Spinal cord (tissue), 10 donors: Measurements from ENCODE around the gene CTIF. TPM values are rescaled to one million over a fixed set of nuclear protein-coding genes. Genes with fewer than 3 reads are reported as not detected.

Experiments
- DNase-seq, 6 donors: peaks; one replicate each; pipeline versions ENCODE4 v3.0.0 to v3.0.0-alpha.2; 2013 to 2015; ENCODE audit warnings: low spot score in 6 of 6, low read depth in 4 of 6
- H3K27ac ChIP-seq: one replicate; pipeline ENCODE4 v1.5.1; 2013; ENCODE audit warnings: low read depth, low read length, control low read depth
- H3K27me3 ChIP-seq: one replicate; pipeline ENCODE4 v1.6.1; 2013; ENCODE audit warnings: low read length; ENCODE audit not compliant: control insufficient read depth, insufficient read depth
- H3K36me3 ChIP-seq: one replicate; pipeline ENCODE4 v1.6.1; 2013; ENCODE audit warnings: low read length; ENCODE audit not compliant: control insufficient read depth, insufficient read depth
- H3K4me1 ChIP-seq: one replicate; pipeline ENCODE4 v1.6.1; 2013; ENCODE audit warnings: low read length; ENCODE audit not compliant: control insufficient read depth, insufficient read depth
- H3K4me3 ChIP-seq: one replicate; pipeline ENCODE4 v1.5.1; 2013; ENCODE audit warnings: low read depth, low read length, control low read depth
- H3K9me3 ChIP-seq: one replicate; pipeline ENCODE4 v1.6.1; 2013; ENCODE audit warnings: low read length; ENCODE audit not compliant: control insufficient read depth, insufficient read depth
- WGBS: methylation state at CpG from one replicate; pipeline ENCODE4 v1.1.5; 2013; ENCODE audit warnings: missing lambda C conversion rate; ENCODE audit not compliant: insufficient coverage; 5-methylcytosine and 5-hydroxymethylcytosine counted together
- polyA plus RNA-seq, 2 donors: library from polyadenylated mRNA; unstranded; fragments of 120-200 nt; gene quantifications; one replicate each; pipeline ENCODE4 v1.2.1, GENCODE V29; 2013; ENCODE audit not compliant: insufficient read length in 2 of 2
- total RNA-seq, 2 donors: library from RNA; depleted of rRNA in 1 of 2; stranded (reverse); fragments of 120-200 nt in 1 of 2; fragments of >200 nt in 1 of 2; gene quantifications; one replicate each; pipeline versions ENCODE4 v1.2.3 to v1.2.4, GENCODE V29; 2013 to 2014
- donor health status: healthy.

Gene CTIF
- total and polyA plus RNA-seq, 4 donors = 32.5 to 106 (median 72.6) TPM

- H3K4me1 ChIP-seq = peaks cover 3% of the 10 kb centered on the region
- no peak for DNase-seq
- H3K36me3 ChIP-seq = peaks cover 15% of the 10 kb centered on the region
- 0% methylated on average over 1 of the region's 2 CpGs for WGBS
- H3K27me3 ChIP-seq = no peaks in the 10 kb centered on the region
- H3K4me3 ChIP-seq = no peak overlapping the region
- H3K9me3 ChIP-seq = no peaks in the 10 kb centered on the region
- H3K27ac ChIP-seq = no peak overlapping the region
Measured at GRCh38 chr18:48558248-48558647, 19.4 kb downstream of the CTIF start.

- Histone ChIP-seq H3K9me3 (no peaks in the 10 kb centered on the region), H3K4me1 (peaks cover 3% of the 10 kb centered on the region), H3K27me3 (no peaks in the 10 kb centered on the region), H3K36me3 (peaks cover 2% of the 10 kb centered on the region), H3K4me3 (no peak overlapping the region), H3K27ac (no peak overlapping the region)
- WGBS = 94% methylated on average over 3 of the region's 7 CpGs
- DNase-seq = no peak
Measured at GRCh38 chr18:48560491-48560890, 21.7 kb downstream of the CTIF start.

GRCh38 chr18:48562075-48562474 lies 23.2 kb downstream of the CTIF start:
- Histone ChIP-seq H3K9me3 (no peaks in the 10 kb centered on the region), H3K27ac (no peak overlapping the region), H3K27me3 (no peaks in the 10 kb centered on the region), H3K4me1 (peaks cover 3% of the 10 kb centered on the region), H3K36me3 (no peaks in the 10 kb centered on the region), H3K4me3 (no peak overlapping the region)
- no peak for DNase-seq

GRCh38 chr18:48563027-48563426 lies 24.2 kb downstream of the CTIF start:
- DNase-seq = no peak
- Histone ChIP-seq H3K9me3 (no peaks in the 10 kb centered on the region), H3K4me1 (no peaks in the 10 kb centered on the region), H3K36me3 (no peaks in the 10 kb centered on the region), H3K4me3 (no peak overlapping the region), H3K27ac (no peak overlapping the region), H3K27me3 (no peaks in the 10 kb centered on the region)
- WGBS = 90% methylated on average over 2 of the region's 2 CpGs

- no peak overlapping the region for H3K27ac ChIP-seq
- H3K4me3 ChIP-seq = no peak overlapping the region
- 83% methylated on average over 6 of the region's 8 CpGs for WGBS
- no peaks in the 10 kb centered on the region for H3K27me3 ChIP-seq
- no peaks in the 10 kb centered on the region for H3K36me3 ChIP-seq
- DNase-seq = no peak
- no peaks in the 10 kb centered on the region for H3K9me3 ChIP-seq
- no peaks in the 10 kb centered on the region for H3K4me1 ChIP-seq
Measured at GRCh38 chr18:48564139-48564538, 25.3 kb downstream of the CTIF start.

GRCh38 chr18:48565105-48565504 lies 26.3 kb downstream of the CTIF start:
- DNase-seq = no peak
- Histone ChIP-seq H3K27ac (no peak overlapping the region), H3K27me3 (no peaks in the 10 kb centered on the region), H3K4me1 (peaks cover 5% of the 10 kb centered on the region), H3K4me3 (no peak overlapping the region), H3K36me3 (no peaks in the 10 kb centered on the region), H3K9me3 (no peaks in the 10 kb centered on the region)
- 68% methylated on average over 6 of the region's 10 CpGs for WGBS

GRCh38 chr18:48566589-48566988 lies 27.8 kb downstream of the CTIF start:
- no peaks in the 10 kb centered on the region for H3K9me3 ChIP-seq
- 90% methylated on average over 1 of the region's 1 CpG for WGBS
- no peak overlapping the region for H3K27ac ChIP-seq
- no peak for DNase-seq
- no peaks in the 10 kb centered on the region for H3K27me3 ChIP-seq
- no peak overlapping the region for H3K4me3 ChIP-seq
- peaks cover 9% of the 10 kb centered on the region for H3K4me1 ChIP-seq
- no peaks in the 10 kb centered on the region for H3K36me3 ChIP-seq

GRCh38 chr18:48567388-48567787 lies 28.6 kb downstream of the CTIF start:
- 77% methylated on average over 3 of the region's 3 CpGs for WGBS
- Histone ChIP-seq H3K27ac (no peak overlapping the region), H3K36me3 (no peaks in the 10 kb centered on the region), H3K9me3 (no peaks in the 10 kb centered on the region), H3K27me3 (no peaks in the 10 kb centered on the region), H3K4me1 (peaks cover 12% of the 10 kb centered on the region), H3K4me3 (no peak overlapping the region)
- DNase-seq = no peak

GRCh38 chr18:48569139-48569914 lies 30.5 kb downstream of the CTIF start:
- DNase-seq = no peak
- H3K4me1 ChIP-seq = peaks cover 27% of the 10 kb centered on the region
- no peak overlapping the region for H3K27ac ChIP-seq
- WGBS = 85% methylated on average over 5 of the region's 9 CpGs
- H3K4me3 ChIP-seq = no peak overlapping the region
- no peaks in the 10 kb centered on the region for H3K27me3 ChIP-seq
- no peaks in the 10 kb centered on the region for H3K9me3 ChIP-seq
- peaks cover 3% of the 10 kb centered on the region for H3K36me3 ChIP-seq

- peak in 1 of 6 donors; percentile 23 for DNase-seq
- Histone ChIP-seq H3K4me3 (no peak overlapping the region), H3K36me3 (peaks cover 3% of the 10 kb centered on the region), H3K9me3 (no peaks in the 10 kb centered on the region), H3K27ac (no peak overlapping the region), H3K27me3 (no peaks in the 10 kb centered on the region), H3K4me1 (peaks cover 32% of the 10 kb centered on the region)
- WGBS = 60% methylated on average over 1 of the region's 4 CpGs
Measured at GRCh38 chr18:48569915-48570264, 31.1 kb downstream of the CTIF start.
